NT2/D1 (cell line): ENCODE data around the gene FOLR1.

Source experiments
- SUZ12 ChIP-seq: IDR thresholded peaks from 2 replicates; pipeline ENCODE4 v1.6.1; 2011; ENCODE audit not compliant: insufficient read length, insufficient read depth; ENCODE audit errors: extremely low read depth
- YY1 ChIP-seq: IDR thresholded peaks from 2 replicates; pipeline ENCODE4 v1.6.1; 2011; ENCODE audit not compliant: insufficient read length, insufficient read depth
- ZNF274 ChIP-seq: IDR thresholded peaks from 2 replicates; pipeline ENCODE4 v1.6.1; 2011; ENCODE audit warnings: mild to moderate bottlenecking, low read depth, low read length

GRCh38 chr11:72223615-72224563 lies 31.9 kb downstream of the FOLR1 start:
- TF ChIP-seq ZNF274 (no peak), YY1 (no peak), SUZ12 (no peak)
